Neural cell (in vitro differentiated cells): ENCODE measurements around the gene MGAT5. TPM values are rescaled to one million over a fixed set of nuclear protein-coding genes. Genes with fewer than 3 reads are reported as not detected.

Source experiments
- H2AFZ ChIP-seq: fragments of 200-600, 300-800 bp; sonication (generic), shearing (Covaris generic); 2 replicates; pipeline ENCODE4 v1.6.0; 2014; ENCODE audit warnings: low read depth, mild to moderate bottlenecking, antibody characterized with exemption, low read length, moderate library complexity
- H3F3A ChIP-seq: fragments of 200-600 bp; shearing (Covaris generic); 2 replicates; pipeline ENCODE4 v1.6.1; 2016; ENCODE audit warnings: mild to moderate bottlenecking, moderate library complexity, mixed read lengths, antibody characterized with exemption, low read length; ENCODE audit not compliant: insufficient read depth, poor library complexity, severe bottlenecking
- H3K27ac ChIP-seq: fragments of 200-600, 300-800 bp; sonication (generic), shearing (Covaris generic); 2 replicates; pipeline ENCODE4 v1.5.1; 2014; ENCODE audit warnings: mild to moderate bottlenecking, low read length, moderate library complexity
- H3K27me3 ChIP-seq: fragments of 300-800, 200-600 bp; sonication (generic), shearing (Covaris generic); 2 replicates; pipeline ENCODE4 v1.6.0; 2014; ENCODE audit warnings: mild to moderate bottlenecking, low read depth, low read length, moderate library complexity; ENCODE audit not compliant: insufficient read depth
- H3K36me3 ChIP-seq: fragments of 300-800, 200-600 bp; sonication (generic), shearing (Covaris generic); 2 replicates; pipeline ENCODE4 v1.5.1; 2014; ENCODE audit warnings: mild to moderate bottlenecking, antibody characterized with exemption, low read length, moderate library complexity; ENCODE audit not compliant: insufficient read depth
- H3K4me2 ChIP-seq: fragments of 300-800, 200-600 bp; sonication (generic), shearing (Covaris generic); 2 replicates; pipeline ENCODE4 v1.6.0; 2014; ENCODE audit warnings: mild to moderate bottlenecking, low read length
- H3K4me3 ChIP-seq: fragments of 300-800, 200-600 bp; sonication (generic), shearing (Covaris generic); 2 replicates; pipeline ENCODE4 v1.5.1; 2014; ENCODE audit warnings: mild to moderate bottlenecking, low read length, moderate library complexity
- H3K79me2 ChIP-seq: fragments of 200-600 bp; shearing (Covaris generic); replicated peaks from 2 replicates; pipeline ENCODE4 v1.6.0; 2014; ENCODE audit warnings: mild to moderate bottlenecking, low read length, moderate library complexity; ENCODE audit not compliant: insufficient read depth
- H3K9ac ChIP-seq: fragments of 300-800, 200-600 bp; sonication (generic), shearing (Covaris generic); 2 replicates; pipeline ENCODE4 v1.6.1; 2016; ENCODE audit warnings: mild to moderate bottlenecking, low read length, mixed read lengths
- H3K9me2 ChIP-seq: fragments of 200-600 bp; shearing (Covaris generic); 2 replicates; pipeline ENCODE4 v1.6.1; 2016; ENCODE audit warnings: mild to moderate bottlenecking, low read length, mixed read lengths; ENCODE audit not compliant: insufficient read depth
- H3K9me3 ChIP-seq: fragments of 200-600, 300-800 bp; sonication (generic), shearing (Covaris generic); 2 replicates; pipeline ENCODE4 v1.6.1; 2016; ENCODE audit warnings: mild to moderate bottlenecking, mixed run types, low read length, moderate library complexity, mixed read lengths
- H4K20me1 ChIP-seq: fragments of 200-600 bp; shearing (Covaris generic); 2 replicates; pipeline ENCODE4 v1.6.1; 2016; ENCODE audit warnings: mild to moderate bottlenecking, mixed run types; ENCODE audit not compliant: insufficient read depth
- EP300 ChIP-seq: fragments of 450-650 bp; conservative IDR thresholded peaks from 2 replicates; pipeline ENCODE4 v1.6.1; 2014; ENCODE audit warnings: antibody characterized with exemption, mild to moderate bottlenecking, moderate library complexity; ENCODE audit not compliant: poor library complexity, severe bottlenecking
- EZH2 ChIP-seq: fragments of 200-600, 300-800 bp; shearing (Covaris generic), sonication (generic); IDR thresholded peaks from 2 replicates; pipeline ENCODE4 v1.6.1; 2014; ENCODE audit warnings: antibody characterized with exemption, low read length, borderline replicate concordance, mild to moderate bottlenecking; ENCODE audit not compliant: insufficient read depth, poor library complexity, severe bottlenecking
- MXI1 ChIP-seq: fragments of 450-650 bp; conservative IDR thresholded peaks from 2 replicates; pipeline ENCODE4 v1.6.1; 2014; ENCODE audit warnings: antibody characterized with exemption, mild to moderate bottlenecking; ENCODE audit not compliant: poor library complexity, severe bottlenecking
- POLR2AphosphoS5 ChIP-seq: IDR thresholded peaks from 2 replicates; pipeline ENCODE4 v1.6.1; 2012
- RAD21 ChIP-seq: fragments of 450-650 bp; conservative IDR thresholded peaks from 2 replicates; pipeline ENCODE4 v1.6.1; 2014; ENCODE audit warnings: antibody characterized with exemption, mild to moderate bottlenecking, moderate library complexity
- SMC3 ChIP-seq: fragments of 450-650 bp; conservative IDR thresholded peaks from 2 replicates; pipeline ENCODE4 v1.6.1; 2014; ENCODE audit warnings: antibody characterized with exemption, mild to moderate bottlenecking, moderate library complexity; ENCODE audit not compliant: poor library complexity
- TAF1 ChIP-seq: IDR thresholded peaks from 2 replicates; pipeline ENCODE4 v1.6.1; 2012; ENCODE audit warnings: low read depth
- polyA plus RNA-seq: library from polyadenylated mRNA; depleted of rRNA; stranded (reverse); fragments of >200 nt; gene quantifications from 2 replicates; pipeline ENCODE4 v1.2.3, GENCODE V29; 2014
- TF ChIP-seq, protein P1 (sequence below): IDR thresholded peaks from 2 replicates; pipeline ENCODE4 v1.6.1; 2012; ENCODE audit warnings: borderline replicate concordance
- TF ChIP-seq, protein P2 (sequence below): fragments of 450-650 bp; IDR thresholded peaks from 2 replicates; pipeline ENCODE4 v1.5.1; 2014; ENCODE audit warnings: antibody characterized with exemption, mild to moderate bottlenecking, moderate library complexity; ENCODE audit not compliant: poor library complexity, severe bottlenecking

The MGAT5 gene
- polyA plus RNA-seq, 1 donor from 2014 or later: 40.9 TPM

DNA sequence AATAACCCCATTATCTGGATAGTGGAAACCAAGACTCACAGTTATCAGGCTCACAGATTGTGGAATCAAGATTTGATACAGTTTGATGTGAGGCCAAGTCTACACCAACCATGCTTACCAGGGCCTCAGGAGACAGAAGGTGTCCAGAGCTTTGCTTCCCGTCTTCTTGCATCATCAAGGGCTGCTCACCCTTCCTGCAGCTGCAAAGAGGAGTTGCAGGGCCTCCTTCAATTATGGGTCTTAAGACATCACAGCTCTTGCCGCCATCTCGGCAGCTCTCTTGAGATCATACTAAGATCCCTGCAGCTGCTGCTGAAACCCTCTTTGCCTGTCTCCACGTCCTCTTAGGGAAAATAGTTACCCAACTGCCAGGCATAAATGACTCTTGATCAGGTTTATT is 176.0 kb downstream of the MGAT5 start:
- H3K27me3 ChIP-seq: no peaks in the 10 kb centered on the region
- H3K36me3 ChIP-seq: no peaks in the 10 kb centered on the region
- H2AFZ ChIP-seq: no peak overlapping the region
- no peaks in the 10 kb centered on the region for H4K20me1 ChIP-seq
- H3K9me2 ChIP-seq: no peaks in the 10 kb centered on the region
- no peaks in the 10 kb centered on the region for H3K9me3 ChIP-seq
- no peak for TF ChIP-seq EZH2
- no peak overlapping the region for H3K4me2 ChIP-seq
- H3F3A ChIP-seq: no peaks in the 10 kb centered on the region
- no peak overlapping the region for H3K27ac ChIP-seq
- H3K79me2 ChIP-seq: no peaks in the 10 kb centered on the region
- no peak overlapping the region for H3K4me3 ChIP-seq
- H3K9ac ChIP-seq: no peak overlapping the region

DNA sequence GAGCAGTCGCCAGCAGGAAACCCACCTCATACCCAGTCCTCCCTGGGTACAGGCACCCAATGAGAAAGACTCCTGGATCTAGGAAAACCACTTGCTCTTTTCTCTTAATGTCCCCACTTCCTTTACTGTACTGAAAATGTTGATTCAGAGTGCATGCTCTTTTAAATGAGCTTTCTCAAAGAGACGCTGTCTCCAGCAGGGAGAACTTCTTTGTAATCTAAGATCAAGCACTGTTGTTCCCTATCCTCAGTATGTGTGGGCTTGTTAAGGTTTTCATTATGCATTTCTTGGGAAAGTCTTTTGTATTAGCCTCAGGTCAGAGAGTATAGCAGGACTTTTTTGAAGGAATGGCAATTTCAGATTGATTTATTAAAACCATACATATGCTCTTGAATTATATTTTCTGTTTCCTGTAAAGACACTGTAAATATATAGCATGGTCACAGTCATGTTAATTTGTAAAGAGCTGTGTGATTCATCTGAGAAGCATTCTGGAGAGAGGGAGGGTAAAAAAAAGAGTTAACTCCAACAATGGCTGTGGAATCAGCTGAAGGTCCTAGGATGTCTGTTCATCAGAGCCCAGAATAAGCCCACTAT is 178.1 kb downstream of the MGAT5 start:
- Histone ChIP-seq H3K9me2 (no peaks in the 10 kb centered on the region), H4K20me1 (no peaks in the 10 kb centered on the region), H3K9ac (no peak overlapping the region), H3K4me2 (no peak overlapping the region), H3K9me3 (no peaks in the 10 kb centered on the region), H3K4me3 (no peak overlapping the region), H3K27ac (no peak overlapping the region), H3K27me3 (no peaks in the 10 kb centered on the region), H3K36me3 (no peaks in the 10 kb centered on the region), H3K79me2 (no peaks in the 10 kb centered on the region), H2AFZ (no peak overlapping the region), H3F3A (no peaks in the 10 kb centered on the region)
- TF ChIP-seq POLR2AphosphoS5: no peak
- TF ChIP-seq EP300: no peak

DNA sequence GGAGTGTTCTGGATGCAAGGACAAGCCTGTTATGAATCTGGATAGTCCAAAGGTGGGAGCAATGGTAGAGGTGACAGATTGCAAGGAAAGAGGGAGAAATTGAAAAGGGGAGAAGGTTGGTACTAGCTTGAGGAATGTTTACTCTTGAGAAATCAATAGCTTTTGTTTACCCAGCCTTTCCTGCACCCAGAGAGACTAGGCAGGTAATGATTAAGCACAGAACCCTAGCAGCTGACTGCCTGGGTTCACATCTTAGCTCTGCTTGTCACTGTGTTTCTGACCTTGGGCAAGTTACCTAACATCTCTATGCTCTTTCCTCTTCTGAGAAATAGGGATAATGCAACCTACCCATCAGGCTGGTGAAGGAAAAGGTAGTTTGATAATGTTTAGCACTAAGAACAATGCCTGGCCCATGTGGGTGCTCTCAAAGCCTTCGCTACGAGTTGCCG is 178.6 kb downstream of the MGAT5 start:
- H3K4me3 ChIP-seq: no peak overlapping the region
- H3K9me3 ChIP-seq: no peaks in the 10 kb centered on the region
- H3K9ac ChIP-seq: no peak overlapping the region
- TF ChIP-seq TAF1: no peak
- TF ChIP-seq EP300: no peak
- TF ChIP-seq POLR2AphosphoS5: no peak
- TF ChIP-seq SMC3: no peak
- TF ChIP-seq, protein P1, sequence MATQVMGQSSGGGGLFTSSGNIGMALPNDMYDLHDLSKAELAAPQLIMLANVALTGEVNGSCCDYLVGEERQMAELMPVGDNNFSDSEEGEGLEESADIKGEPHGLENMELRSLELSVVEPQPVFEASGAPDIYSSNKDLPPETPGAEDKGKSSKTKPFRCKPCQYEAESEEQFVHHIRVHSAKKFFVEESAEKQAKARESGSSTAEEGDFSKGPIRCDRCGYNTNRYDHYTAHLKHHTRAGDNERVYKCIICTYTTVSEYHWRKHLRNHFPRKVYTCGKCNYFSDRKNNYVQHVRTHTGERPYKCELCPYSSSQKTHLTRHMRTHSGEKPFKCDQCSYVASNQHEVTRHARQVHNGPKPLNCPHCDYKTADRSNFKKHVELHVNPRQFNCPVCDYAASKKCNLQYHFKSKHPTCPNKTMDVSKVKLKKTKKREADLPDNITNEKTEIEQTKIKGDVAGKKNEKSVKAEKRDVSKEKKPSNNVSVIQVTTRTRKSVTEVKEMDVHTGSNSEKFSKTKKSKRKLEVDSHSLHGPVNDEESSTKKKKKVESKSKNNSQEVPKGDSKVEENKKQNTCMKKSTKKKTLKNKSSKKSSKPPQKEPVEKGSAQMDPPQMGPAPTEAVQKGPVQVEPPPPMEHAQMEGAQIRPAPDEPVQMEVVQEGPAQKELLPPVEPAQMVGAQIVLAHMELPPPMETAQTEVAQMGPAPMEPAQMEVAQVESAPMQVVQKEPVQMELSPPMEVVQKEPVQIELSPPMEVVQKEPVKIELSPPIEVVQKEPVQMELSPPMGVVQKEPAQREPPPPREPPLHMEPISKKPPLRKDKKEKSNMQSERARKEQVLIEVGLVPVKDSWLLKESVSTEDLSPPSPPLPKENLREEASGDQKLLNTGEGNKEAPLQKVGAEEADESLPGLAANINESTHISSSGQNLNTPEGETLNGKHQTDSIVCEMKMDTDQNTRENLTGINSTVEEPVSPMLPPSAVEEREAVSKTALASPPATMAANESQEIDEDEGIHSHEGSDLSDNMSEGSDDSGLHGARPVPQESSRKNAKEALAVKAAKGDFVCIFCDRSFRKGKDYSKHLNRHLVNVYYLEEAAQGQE: no peak
- no peak for TF ChIP-seq EZH2
- no peak for TF ChIP-seq RAD21
- TF ChIP-seq, protein P2, sequence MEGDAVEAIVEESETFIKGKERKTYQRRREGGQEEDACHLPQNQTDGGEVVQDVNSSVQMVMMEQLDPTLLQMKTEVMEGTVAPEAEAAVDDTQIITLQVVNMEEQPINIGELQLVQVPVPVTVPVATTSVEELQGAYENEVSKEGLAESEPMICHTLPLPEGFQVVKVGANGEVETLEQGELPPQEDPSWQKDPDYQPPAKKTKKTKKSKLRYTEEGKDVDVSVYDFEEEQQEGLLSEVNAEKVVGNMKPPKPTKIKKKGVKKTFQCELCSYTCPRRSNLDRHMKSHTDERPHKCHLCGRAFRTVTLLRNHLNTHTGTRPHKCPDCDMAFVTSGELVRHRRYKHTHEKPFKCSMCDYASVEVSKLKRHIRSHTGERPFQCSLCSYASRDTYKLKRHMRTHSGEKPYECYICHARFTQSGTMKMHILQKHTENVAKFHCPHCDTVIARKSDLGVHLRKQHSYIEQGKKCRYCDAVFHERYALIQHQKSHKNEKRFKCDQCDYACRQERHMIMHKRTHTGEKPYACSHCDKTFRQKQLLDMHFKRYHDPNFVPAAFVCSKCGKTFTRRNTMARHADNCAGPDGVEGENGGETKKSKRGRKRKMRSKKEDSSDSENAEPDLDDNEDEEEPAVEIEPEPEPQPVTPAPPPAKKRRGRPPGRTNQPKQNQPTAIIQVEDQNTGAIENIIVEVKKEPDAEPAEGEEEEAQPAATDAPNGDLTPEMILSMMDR: no peak
- no peak for TF ChIP-seq MXI1
- no peak overlapping the region for H3K4me2 ChIP-seq
- H4K20me1 ChIP-seq: no peaks in the 10 kb centered on the region
- no peak overlapping the region for H2AFZ ChIP-seq
- no peaks in the 10 kb centered on the region for H3F3A ChIP-seq
- no peaks in the 10 kb centered on the region for H3K36me3 ChIP-seq
- H3K79me2 ChIP-seq: no peaks in the 10 kb centered on the region
- H3K27ac ChIP-seq: no peak overlapping the region
- H3K27me3 ChIP-seq: no peaks in the 10 kb centered on the region
- H3K9me2 ChIP-seq: no peaks in the 10 kb centered on the region
